AG09309 (cell line): ENCODE data around the gene MTA2.

Experiments used
- DNase-seq: peaks from one replicate; pipeline ENCODE4 v3.0.0-alpha.2; 2010; ENCODE audit warnings: low read depth
- H3K4me3 ChIP-seq: 2 replicates; pipeline ENCODE4 v1.5.1; 2011; ENCODE audit warnings: mild to moderate bottlenecking, low read depth, low read length, moderate library complexity; ENCODE audit not compliant: control insufficient read depth
- CTCF ChIP-seq: IDR thresholded peaks from 2 replicates; pipeline ENCODE4 v1.5.1; 2011; ENCODE audit warnings: mild to moderate bottlenecking, low read depth, low read length, inconsistent platforms; ENCODE audit not compliant: insufficient read depth, control insufficient read depth; ENCODE audit errors: missing control alignments

Gene MTA2

GRCh38 chr11:62580959-62581715 is 20.5 kb downstream of the MTA2 start:
- DNase-seq: no peak
- no peak for TF ChIP-seq CTCF
- no peak overlapping the region for H3K4me3 ChIP-seq

GRCh38 chr11:62579252-62579651 is 22.4 kb downstream of the MTA2 start:
- DNase-seq: no peak
- no peak overlapping the region for H3K4me3 ChIP-seq
- no peak for TF ChIP-seq CTCF

DNA sequence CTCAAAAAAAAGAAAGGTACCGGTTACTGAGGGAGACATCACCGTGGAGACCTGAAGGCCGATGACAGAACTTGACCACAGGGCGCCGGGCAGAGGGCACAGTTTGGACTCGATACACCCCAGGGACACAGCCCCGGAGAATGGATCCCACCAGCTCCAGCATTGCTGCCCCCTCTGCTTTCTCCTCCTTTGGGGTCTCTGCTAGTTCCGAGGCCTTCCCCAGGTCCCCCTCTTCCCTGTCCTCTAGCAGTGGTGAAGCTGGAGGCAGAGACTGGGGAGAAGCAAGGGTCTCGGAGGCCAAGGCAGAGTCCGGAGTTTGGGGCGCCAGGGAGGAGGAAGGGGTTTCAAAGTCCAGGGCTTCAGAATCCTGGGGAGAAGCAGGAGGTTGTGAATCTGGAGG is 23.1 kb downstream of the MTA2 start:
- H3K4me3 ChIP-seq: no peak overlapping the region
- no peak for TF ChIP-seq CTCF
- DNase-seq: no peak

DNA sequence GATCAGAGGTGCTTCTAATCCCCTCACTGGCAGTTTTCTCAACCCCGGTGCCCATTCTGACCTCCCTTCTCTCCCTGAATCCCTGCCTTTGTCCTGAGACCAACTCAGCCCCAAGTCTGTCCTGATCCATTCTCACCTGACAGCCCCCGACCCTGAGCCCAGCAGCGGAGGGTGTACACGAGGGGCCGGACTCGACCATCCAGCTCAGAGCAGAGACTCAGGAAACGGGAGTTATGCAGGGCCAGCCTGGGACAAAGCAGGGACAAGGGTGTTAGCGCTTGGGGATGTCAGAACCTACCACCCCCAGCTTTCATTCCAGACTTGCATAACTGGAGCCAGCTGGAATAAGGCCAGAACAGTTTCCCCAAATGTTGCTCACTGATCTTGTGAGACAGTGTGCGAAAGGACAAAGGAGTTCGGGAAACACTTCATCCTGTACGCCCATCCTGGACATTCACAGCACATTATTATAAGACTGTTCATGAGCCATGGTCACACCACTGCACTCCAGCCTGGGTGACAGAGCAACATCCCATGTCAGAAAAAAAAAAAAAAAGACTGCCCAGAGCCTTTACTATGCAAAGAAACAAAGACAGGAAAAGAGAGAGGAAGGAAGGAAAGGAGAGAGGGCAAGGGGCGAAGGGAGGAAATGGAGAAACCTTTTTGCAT is 24.5 kb downstream of the MTA2 start:
- no peak for DNase-seq
- H3K4me3 ChIP-seq: no peak overlapping the region
- no peak for TF ChIP-seq CTCF

GRCh38 chr11:62575837-62576236 is 25.8 kb downstream of the MTA2 start:
- TF ChIP-seq CTCF: no peak
- H3K4me3 ChIP-seq: peak overlapping the region; percentile 74
- DNase-seq: no peak

DNA sequence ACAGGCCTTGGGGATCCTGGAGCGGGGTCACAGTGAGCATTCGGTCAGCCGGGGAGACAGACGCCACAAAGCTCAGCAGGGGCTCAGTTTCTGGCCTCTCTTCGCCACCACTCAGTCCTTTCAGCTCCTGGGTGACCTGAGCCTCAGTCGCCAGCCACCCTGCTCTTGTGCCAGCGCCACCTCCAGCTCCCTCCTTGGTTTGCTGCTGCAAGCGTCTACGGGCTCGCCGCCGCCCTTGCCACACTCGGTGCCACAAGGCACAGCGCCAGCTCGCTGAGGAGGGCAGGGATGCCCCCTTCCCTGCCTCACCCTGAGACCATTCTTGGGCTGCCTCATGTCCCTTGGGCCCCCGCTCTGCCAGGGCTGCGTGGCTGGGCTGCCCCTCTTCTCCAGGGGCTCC is 26.5 kb downstream of the MTA2 start:
- TF ChIP-seq CTCF: no peak
- H3K4me3 ChIP-seq: peak overlapping the region; percentile 74

More for the DNA sequence above, 26.5 kb downstream of the MTA2 start:
- no peak for DNase-seq
